Testis (tissue), 2 donors: ENCODE results near the gene GSTCD.

ENCODE experiments used
- CTCF ChIP-seq, 3 experiments: fragments of 450-650 bp in 2 of 3; fragments of 200-600 bp in 1 of 3; sonication (generic) in 1 of 3; IDR thresholded peaks; one replicate each; pipeline ENCODE4 v1.5.1; 2016 to 2019; ENCODE audit warnings: antibody characterized with exemption in 3 of 3, mild to moderate bottlenecking in 2 of 3, moderate library complexity in 1 of 3
- POLR2A ChIP-seq: fragments of 450-650 bp; IDR thresholded peaks from one replicate; pipeline ENCODE4 v1.6.1; 2017; ENCODE audit warnings: antibody characterized with exemption, mild to moderate bottlenecking, moderate library complexity

- TF ChIP-seq CTCF (IDR thresholded peaks at IDR 0.05): no peak
- TF ChIP-seq POLR2A: no peak
Observed at GRCh38 chr4:105840426-105841174, 132.0 kb downstream of the GSTCD start.
